Kidney tubule cell (primary cell): ENCODE data around the gene COL15A1.
"Not testable (repeated sequence)": the region's sequence is repeated elsewhere in the genome, so short reads cannot be mapped to it uniquely, and the experiment has no call there.

Source experiments
- DNase-seq: peaks from one replicate; pipeline ENCODE4 v3.0.0-alpha.2; 2018; ENCODE audit warnings: low spot score

The COL15A1 gene

GRCh38 chr9:98943682-98944056, at the start of gene COL15A1:
COL15A1 (plus strand) TSS chr9:98943907; CDS start chr9:98944062, 155 bp downstream.
- no peak for DNase-seq

GRCh38 chr9:98894171-98894570, 49.5 kb upstream of the COL15A1 start:
- no peak for DNase-seq

- no peak for DNase-seq
Observed at GRCh38 chr9:98894761-98895160, 48.9 kb upstream of the COL15A1 start.

- no peak for DNase-seq
Observed at GRCh38 chr9:98896632-98897031, 47.1 kb upstream of the COL15A1 start.

GRCh38 chr9:98897745-98898144, 46.0 kb upstream of the COL15A1 start:
- DNase-seq = no peak

GRCh38 chr9:98899408-98900056, 44.2 kb upstream of the COL15A1 start:
- DNase-seq = peak; percentile 40

- DNase-seq = no peak
Observed at GRCh38 chr9:98900244-98900643, 43.5 kb upstream of the COL15A1 start.

- DNase-seq = no peak
Observed at GRCh38 chr9:98900725-98901124, 43.0 kb upstream of the COL15A1 start.

GRCh38 chr9:98901843-98902242, 41.9 kb upstream of the COL15A1 start:
- DNase-seq = not testable (repeated sequence)

GRCh38 chr9:98902516-98902915, 41.2 kb upstream of the COL15A1 start:
- DNase-seq = no peak

GRCh38 chr9:98902925-98903324, 40.8 kb upstream of the COL15A1 start:
- DNase-seq = no peak

GRCh38 chr9:98903961-98904411, 39.7 kb upstream of the COL15A1 start:
- DNase-seq = no peak

GRCh38 chr9:98905015-98905414, 38.7 kb upstream of the COL15A1 start:
- DNase-seq = no peak

- no peak for DNase-seq
Observed at GRCh38 chr9:98906273-98907040, 37.2 kb upstream of the COL15A1 start.

GRCh38 chr9:98907055-98907454, 36.7 kb upstream of the COL15A1 start:
- no peak for DNase-seq

- DNase-seq = peak; percentile 6
Observed at GRCh38 chr9:98908897-98909634, 34.6 kb upstream of the COL15A1 start.

- DNase-seq = peak; percentile 46
Observed at GRCh38 chr9:98909935-98910334, 33.8 kb upstream of the COL15A1 start.

- DNase-seq = no peak
Observed at GRCh38 chr9:98911042-98911441, 32.7 kb upstream of the COL15A1 start.

- DNase-seq = not testable (repeated sequence)
Observed at GRCh38 chr9:98911738-98912137, 32.0 kb upstream of the COL15A1 start.

- DNase-seq = no peak
Observed at GRCh38 chr9:98912450-98912849, 31.3 kb upstream of the COL15A1 start.

- no peak for DNase-seq
Observed at GRCh38 chr9:98913044-98913443, 30.7 kb upstream of the COL15A1 start.

- no peak for DNase-seq
Observed at GRCh38 chr9:98913705-98914104, 30.0 kb upstream of the COL15A1 start.

GRCh38 chr9:98915599-98915998, 28.1 kb upstream of the COL15A1 start:
- DNase-seq = no peak
